Activated CD8-positive, alpha-beta memory T cell treated with anti-CD3 and anti-CD28 coated beads for 4 hours (primary cell): Measurements from ENCODE around the gene TMPRSS9.
A peak's percentile ranks its signal among the peaks of the same experiment; 100 is the strongest.

Experiments
- DNase-seq, 2 donors: peaks; one replicate each; pipeline ENCODE4 v3.0.0-alpha.2; 2020; ENCODE audit warnings: low read depth in 2 of 2

The TMPRSS9 gene

GRCh38 chr19:2359992-2360685 is at the start of gene TMPRSS9:
TSS of gene TMPRSS9 (plus strand) at chr19:2360265. CDS start at chr19:2389786, 29,521 bp downstream.
- no peak for DNase-seq

DNA sequence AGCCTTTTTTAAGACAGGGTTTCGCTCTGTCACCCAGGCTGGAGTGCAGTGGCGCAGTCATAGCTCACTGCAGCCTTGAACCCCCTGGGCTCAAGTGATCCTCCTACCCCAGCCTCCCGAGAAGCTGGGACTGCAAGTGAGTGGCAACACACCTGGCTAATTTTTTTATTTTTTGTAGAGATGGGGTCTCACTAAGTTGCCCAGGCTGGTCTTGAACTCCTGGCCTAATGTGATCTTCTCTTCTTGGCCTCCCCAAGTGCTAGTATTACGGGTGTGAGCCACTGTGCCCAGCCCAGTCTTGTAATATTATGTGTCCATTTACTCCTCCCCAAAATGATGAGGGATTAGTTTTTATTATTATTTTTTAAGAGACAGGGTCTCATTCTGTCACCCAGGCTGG is 49.0 kb upstream of the TMPRSS9 start:
- no peak for DNase-seq

DNA sequence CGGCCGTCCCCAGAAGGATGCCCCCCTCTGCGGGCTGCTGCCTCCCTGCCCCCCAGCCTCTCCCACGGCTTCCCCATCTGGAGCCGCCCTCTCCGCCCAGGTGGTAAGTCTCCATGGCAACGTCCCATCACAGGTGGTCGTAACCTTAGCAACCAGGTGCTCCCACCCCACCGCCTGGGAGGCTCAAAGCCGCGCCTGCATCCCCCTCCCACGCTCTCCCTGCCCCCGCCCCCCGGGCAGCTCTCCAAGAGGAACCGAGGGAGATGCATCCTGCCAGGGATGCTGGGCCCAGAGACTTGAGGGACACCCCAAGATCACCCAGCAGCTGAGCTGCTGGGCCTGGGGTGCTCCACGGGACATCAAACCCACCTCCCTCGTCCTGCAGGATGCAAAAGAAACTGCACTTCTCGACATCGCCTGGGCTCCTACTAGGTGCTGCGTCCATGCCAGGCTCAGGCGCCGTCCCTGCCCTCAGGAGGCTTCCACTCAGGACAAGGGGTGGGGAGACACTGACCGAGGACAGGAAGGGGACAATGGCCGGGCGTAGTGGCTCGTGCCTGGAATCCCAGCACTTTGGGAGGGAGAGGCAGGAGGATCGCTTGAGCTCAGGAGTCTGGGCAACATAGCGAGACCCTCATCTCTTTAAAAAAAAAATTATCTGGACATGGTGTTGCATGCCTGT is 47.1 kb upstream of the TMPRSS9 start:
- no peak for DNase-seq

GRCh38 chr19:2315121-2315817 is 44.8 kb upstream of the TMPRSS9 start:
- no peak for DNase-seq

DNA sequence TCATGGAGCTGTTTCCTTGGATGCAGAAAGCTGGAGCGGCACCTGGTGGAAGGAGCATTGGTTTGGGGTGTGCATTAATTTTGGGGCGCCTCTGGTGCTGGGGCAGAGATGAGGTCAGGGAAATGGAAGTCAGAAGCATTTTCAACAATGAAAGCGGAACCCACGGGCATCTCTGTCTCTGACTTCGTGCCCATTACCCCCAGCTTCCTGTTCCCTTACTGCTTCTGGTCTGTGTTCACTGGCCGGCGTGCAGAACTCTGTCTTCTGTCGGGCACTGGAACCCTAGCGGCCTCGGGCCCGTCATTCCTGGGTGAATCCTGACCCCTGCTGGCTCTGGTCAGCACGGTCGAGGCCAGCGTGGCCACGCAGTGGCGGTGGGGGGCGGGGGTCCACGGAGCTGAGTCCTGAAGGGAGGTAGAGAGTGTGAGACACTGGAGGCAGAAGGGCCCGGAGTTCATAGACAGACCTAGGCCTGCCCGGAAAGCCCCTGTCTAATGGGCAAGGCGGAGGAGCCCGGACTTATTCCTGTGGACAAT is 44.2 kb upstream of the TMPRSS9 start:
- DNase-seq: no peak

- no peak for DNase-seq
Observed at GRCh38 chr19:2317300-2317699, 42.8 kb upstream of the TMPRSS9 start.

DNA sequence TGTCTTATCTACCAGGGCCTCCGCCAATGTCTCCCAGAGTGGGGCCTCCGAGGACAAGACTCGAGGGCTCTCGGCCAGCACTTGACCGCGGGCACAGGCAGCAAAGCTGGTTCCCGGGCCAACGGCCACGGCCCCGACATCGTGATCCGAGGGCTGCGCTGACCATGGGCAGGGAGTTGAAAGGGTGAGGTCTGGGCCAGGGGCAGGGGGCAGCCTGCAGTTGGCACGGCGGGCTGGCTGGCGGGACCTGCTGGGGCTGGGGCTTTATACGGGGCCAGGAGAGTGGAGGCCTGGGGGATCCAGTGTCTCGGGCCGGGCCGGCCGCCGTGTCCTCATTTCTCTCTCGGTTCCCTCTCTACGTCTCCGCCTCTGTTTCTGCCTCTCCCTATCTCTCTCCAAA is 42.3 kb upstream of the TMPRSS9 start:
- no peak for DNase-seq

DNA sequence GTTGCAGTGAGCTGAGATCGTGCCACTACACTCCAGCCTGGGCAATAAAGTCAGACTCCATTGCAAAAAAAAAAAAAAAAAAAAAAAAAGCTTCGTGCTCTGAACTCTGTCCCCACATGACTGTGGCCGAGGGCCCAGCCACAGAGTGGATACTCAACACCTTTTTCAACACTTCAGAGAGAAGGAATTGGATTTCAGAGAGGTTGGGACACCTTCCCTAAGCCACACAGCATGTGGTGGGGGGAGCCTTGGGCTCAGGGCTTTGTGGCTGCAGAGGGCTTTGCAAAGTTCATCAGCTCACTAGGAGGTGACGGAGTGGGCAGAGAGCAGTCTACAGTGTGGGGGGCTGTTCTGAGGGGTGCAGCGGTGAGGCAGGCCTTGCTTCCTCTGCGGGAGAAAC is 41.1 kb upstream of the TMPRSS9 start:
- DNase-seq: no peak

DNA sequence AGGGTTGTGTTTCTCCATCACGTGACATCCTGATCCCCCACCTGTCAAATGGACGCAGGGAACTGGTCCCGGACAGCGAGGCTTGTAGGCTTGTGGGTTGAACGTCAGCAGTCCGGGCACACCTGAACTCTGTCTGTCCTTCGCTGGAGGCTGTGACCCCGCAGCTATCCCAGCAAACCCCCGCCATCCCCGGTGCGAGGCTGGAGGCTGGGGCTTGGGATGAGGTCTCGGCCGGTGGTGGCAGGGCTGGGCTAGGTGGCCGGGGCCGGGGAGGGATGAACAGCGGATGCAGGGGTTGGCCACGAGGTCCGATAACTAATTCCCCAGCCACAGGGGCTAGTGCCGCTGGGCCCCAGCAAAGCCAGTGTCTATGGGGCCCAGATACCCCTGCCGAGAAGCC is 40.5 kb upstream of the TMPRSS9 start:
- DNase-seq: no peak

- no peak for DNase-seq
Observed at GRCh38 chr19:2320049-2320448, 40.0 kb upstream of the TMPRSS9 start.

DNA sequence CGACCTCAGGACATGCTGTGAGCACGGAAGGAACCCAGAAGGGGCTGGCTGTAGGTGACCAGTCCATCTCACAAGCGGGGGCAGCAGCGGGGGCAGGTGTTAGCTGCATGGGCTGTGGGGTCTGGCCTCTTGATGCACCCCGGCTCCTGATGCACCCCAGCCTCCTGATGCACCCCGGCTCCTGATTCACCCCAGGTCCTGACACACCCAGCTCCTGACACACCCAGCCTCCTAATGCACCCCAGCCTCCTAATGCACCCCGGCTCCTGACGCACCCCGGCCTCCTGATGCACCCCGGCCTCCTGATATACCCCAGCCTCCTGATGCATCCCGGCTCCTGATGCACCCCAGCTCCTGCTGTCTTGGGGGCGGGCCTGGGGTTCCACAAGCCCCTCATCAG is 39.1 kb upstream of the TMPRSS9 start:
- no peak for DNase-seq

- DNase-seq: no peak
Observed at GRCh38 chr19:2321565-2322283, 38.3 kb upstream of the TMPRSS9 start.

DNA sequence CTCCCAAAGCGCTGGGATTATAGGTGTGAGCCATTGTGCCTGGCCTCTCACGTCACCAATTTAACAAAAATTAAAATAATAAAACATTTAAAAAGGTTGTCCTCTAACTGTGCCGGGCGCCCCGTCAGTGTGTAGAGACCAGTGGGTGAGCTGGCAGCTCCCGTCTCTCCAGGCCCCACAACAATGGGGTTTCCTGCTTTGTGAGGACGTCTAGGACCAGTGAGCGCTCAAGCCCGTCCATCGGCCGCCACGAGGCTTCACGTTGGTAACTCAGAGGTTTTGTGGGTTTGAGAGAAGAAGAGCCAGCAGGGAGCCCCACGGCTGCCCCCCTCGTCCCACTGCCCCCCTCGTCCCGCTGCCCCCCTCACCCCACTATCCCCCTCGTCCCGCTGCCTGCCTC is 36.4 kb upstream of the TMPRSS9 start:
- DNase-seq: no peak

DNA sequence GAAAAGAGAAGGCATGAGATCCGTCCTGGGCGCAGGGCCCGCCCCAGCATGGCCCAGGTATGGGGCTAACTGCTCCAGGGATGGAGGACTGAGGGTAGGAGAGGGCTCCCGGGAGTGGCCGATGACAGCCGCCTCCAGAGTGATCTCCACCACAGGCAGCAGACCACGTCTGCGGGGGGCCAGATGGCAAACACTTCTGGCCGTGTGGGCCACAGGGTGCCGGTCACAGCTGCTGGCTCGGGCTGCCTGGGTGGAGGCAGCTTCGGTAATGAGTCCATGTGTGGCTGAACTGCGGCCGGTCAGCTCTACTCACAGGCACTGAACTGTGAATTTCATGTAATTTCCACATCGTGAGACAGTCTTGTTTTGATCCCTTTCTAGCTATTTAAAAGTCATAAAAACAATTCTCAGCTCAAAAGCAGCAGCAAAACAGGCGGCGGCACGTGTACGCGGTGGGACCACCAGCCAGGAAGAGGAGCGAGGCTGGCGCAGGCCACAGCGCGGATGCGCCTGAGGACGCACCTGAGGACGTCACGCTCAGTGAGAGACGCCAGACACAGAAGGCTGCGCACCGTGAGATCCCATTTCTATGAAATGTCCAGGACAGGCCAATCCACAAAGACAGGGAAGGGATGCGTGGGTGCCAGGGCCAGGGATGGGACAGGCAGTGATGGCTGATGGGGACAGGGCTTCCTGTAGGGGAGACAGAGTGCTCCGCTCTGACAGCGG is 35.7 kb upstream of the TMPRSS9 start:
- no peak for DNase-seq

DNA sequence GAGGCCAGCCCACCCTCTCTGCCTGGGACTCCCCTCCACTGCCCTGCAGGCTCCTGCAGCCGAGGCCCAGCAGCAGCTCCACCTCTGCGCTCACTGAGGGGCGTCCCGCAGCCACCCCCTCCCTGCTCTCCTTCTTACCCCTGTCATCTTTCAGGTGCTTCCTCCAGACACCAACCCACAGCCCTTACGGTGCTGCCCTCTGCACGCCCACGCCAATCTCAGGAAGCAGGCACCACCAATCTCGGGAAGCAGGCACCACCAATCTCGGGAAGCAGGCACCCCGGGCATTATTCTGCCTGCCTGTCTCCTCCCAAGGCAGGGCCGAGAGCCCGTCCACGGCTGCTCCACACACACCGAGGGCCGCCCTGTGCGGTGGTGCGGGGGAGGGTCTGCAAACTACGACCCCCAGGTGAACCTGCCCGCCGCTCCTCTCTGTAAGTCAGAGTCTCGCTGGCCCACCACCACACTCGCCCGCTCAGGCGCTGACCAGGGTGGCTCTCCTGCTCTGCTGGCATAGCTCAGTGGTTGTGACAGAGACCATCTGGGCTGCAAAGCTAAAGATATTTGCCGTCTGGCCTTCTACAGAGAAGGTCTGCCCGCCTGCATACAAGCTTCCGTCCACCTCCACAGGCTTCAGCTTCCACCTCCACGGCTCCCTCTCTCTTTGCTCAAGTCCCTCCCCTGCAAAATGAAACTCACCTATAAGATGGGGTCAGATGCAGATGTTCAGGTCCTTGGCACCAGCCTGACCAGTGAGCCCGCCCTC is 34.6 kb upstream of the TMPRSS9 start:
- DNase-seq: no peak

DNA sequence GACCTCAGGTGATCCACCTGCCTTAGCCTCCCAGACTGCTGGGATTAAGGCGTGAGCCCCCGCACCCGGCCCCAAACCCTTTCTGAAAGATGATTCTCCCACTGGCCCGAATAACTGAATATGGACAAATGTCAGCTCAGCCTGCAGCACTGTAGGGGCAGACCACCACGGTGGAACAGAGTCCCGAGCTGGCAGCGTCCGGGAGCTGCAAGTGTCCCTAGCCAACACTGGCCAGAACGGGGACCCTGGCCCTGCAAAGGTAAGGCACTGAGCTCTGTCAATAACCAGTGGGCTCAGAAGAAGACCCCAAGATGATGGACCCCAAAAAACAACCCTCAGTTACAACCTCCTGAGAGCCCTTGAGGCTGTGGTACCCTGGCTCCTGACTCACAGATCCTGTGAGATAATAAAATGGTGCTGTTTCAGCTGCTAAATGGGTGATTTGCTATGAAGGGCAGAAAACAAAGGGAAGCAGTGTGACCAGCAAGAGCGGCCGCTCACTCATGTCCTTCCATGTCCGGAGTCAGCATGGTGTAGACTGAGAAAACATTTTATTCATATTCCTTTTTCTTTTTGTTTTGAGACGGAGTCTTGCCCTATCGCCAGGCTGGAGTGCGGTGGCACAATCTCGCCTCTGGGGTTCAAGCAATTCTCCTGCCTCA is 33.2 kb upstream of the TMPRSS9 start:
- DNase-seq: no peak

- DNase-seq: peak in 1 of 2 donors; percentile 37
Observed at GRCh38 chr19:2327773-2328400, 32.2 kb upstream of the TMPRSS9 start.

- peak; percentile 83 to 90 for DNase-seq
Observed at GRCh38 chr19:2328401-2329148, 31.5 kb upstream of the TMPRSS9 start, which contains the start of the genes LSM7 and SPPL2B. TSS of gene LSM7 (minus strand) at chr19:2328586. CDS start at chr19:2328566, 20 bp downstream. TSS of gene SPPL2B (plus strand) at chr19:2328684. CDS start at chr19:2328710, 26 bp downstream.

- no peak for DNase-seq
Observed at GRCh38 chr19:2329149-2329478, 31.0 kb upstream of the TMPRSS9 start.
